Activated T-cell treated with anti-CD3 and anti-CD28 coated beads for 48 hours (primary cell): Measurements from ENCODE around the gene PCSK2.

Experiments used
- DNase-seq: peaks from one replicate; pipeline ENCODE4 v3.0.0-alpha.2; 2020; ENCODE audit warnings: low read depth

Gene PCSK2

GRCh38 chr20:17399303-17399985 is 172.6 kb downstream of the PCSK2 start:
- no peak for DNase-seq

DNA sequence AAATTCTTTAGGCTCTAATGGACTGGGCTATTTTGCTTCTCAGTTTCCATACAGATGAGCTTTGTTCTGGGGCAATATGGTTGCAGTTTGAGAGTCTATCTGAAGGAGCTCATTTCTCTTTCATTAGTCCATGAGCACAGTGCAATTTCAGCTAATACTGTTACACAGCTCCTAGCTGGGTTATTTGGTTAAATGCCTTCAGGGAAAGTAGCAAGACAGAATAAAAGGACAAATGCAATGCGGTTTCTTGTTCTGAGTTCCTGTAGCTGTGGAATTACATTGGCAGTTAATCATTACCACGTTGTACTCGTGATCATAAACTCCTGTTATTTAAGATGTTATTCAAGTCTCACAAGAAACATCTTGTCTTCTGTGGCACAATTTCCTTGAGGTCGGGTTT is 176.6 kb downstream of the PCSK2 start:
- DNase-seq: no peak

GRCh38 chr20:17406051-17406590 is 179.3 kb downstream of the PCSK2 start:
- no peak for DNase-seq

DNA sequence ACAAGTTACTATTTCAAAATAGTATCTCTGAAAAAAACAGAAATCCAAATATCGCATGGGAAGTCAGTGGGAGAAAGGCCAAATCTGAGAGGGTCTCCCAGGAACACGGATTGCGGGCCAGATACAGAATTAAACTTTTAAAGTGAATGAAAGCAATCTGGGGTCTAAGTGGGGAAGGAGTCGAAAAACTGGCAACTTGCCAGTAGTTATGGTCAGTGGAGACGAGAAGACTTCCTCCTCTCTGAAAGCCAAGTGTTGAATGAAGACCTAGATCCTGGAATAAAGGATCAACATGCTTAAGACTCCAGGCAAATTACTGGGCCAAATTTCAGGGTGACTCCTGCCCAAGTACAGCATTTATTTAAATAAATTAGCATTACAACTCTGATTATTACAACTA is 180.7 kb downstream of the PCSK2 start:
- DNase-seq: no peak

- no peak for DNase-seq
Measured at GRCh38 chr20:17417225-17417624, 190.4 kb downstream of the PCSK2 start.

DNA sequence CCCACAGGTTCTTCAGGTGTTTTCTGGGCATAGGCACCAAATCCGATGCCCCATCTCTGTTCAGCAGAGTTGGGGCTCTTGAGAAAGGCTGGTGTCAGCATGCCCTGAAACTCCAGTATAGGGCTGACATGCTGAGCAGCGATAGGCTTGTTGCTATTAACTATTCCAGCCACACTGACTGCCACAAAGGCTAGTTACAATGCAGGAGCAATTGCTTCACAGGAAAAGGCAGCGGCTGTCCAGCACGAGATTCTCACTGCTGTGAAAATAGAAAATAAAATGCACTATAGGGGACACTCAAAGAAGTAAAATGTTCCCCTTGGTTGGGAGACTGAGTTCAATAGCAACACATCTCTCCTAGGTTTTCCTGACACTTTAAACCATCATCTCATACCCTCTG is 191.9 kb downstream of the PCSK2 start:
- DNase-seq: no peak

DNA sequence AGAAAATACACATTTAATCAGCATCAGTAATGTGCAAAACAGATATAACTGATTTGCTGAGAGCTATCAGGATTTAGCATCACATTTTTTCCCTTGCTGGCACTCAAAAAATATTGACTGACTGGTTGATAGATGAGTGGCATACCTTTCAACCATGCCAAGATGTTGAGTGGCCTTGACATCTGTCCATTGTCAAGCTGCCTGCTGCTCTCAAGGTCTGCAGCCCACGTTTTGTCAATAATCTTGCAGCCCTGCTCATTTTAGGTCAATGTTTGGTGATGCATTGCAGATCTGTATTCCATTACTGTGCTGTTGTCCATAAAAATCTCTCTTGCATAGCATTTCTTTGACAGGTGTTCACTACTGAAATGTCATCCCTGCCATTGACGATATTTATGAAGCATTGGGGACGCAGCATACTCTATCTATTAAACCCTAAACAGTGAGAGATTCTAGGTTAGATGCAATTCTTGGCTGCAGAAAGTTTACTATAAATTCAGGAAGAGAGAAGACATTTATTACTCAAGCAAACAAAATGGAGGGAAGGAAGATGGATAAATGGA is 192.7 kb downstream of the PCSK2 start:
- DNase-seq: no peak

- no peak for DNase-seq
Measured at GRCh38 chr20:17421493-17421892, 194.7 kb downstream of the PCSK2 start.

DNA sequence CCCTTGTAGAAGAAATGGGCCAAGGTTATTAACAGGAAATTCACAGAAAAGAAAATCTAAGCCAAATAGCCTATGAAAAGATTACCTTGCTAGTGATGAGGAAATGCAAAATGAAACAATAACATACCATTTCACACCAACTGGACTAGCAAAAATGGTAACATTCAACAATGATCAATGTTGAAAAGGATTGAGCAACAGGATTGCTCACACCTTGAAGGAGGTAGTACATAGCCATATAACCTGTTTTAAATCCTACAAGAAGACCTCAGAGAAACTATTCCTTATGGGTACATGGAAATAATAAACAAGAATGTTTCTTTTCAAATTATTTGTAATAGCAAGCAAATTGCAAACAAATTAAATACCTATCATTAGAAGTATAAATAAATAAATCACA is 196.9 kb downstream of the PCSK2 start:
- no peak for DNase-seq

DNA sequence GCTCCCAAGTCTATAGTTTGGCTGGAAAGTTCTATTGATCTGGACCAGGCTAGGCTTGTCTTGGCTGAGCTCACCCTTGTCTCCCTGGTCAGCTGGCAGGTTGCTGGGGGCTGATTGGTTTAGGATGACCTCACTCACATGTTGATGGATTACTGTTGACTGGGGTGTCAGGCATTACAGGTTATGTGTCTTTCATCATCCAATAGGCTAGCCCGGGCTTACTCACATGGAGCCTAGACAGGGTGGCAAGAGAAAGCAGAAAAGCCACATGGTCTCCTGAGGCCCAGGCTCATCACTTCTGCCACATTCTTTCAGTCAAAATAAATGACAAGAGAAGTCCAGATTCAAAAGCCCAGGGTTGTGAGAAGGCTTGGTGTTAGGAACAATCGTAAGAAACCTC is 200.8 kb downstream of the PCSK2 start:
- no peak for DNase-seq

DNA sequence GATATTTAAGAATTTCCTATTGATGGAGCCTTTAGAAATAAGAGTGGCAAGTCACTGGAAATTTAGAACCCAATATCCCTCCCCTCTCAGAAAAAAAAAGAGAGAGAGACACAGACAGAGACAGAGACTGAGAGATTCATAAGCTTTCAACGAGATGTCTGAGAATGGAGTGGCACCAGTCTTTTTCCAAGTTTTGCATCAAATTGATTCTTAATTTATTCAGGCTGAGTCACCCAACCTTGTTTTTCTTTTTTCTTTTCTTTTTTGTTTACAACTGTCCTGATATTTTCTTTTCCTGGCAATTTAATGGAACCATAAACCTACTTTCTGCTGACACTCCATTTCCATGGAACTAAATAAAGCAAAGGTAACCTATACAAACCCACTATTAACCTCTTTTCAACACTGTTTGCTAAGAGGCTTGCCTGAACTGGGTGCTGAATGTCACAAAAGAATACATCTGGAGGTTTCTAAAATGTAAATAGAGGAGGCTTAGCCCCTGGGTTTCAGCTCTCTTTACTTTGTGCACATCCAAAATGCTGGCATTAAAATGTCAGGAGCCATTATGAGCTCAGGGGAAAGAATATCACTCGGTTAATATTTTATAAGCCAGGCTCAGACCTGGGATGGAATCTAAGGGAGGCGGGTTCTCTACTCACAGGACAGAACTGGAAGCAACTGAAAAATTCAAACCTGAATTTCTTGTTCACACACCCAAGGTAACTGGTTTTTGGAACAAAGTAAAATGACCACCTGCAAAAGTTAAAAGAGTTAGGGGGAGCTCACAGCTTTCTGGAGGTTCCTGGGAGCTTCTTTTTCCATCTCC is 203.5 kb downstream of the PCSK2 start:
- no peak for DNase-seq

- DNase-seq: peak; percentile 21
Measured at GRCh38 chr20:17431621-17432364, 205.0 kb downstream of the PCSK2 start.

- DNase-seq: no peak
Measured at GRCh38 chr20:17436664-17437063, 209.8 kb downstream of the PCSK2 start.

DNA sequence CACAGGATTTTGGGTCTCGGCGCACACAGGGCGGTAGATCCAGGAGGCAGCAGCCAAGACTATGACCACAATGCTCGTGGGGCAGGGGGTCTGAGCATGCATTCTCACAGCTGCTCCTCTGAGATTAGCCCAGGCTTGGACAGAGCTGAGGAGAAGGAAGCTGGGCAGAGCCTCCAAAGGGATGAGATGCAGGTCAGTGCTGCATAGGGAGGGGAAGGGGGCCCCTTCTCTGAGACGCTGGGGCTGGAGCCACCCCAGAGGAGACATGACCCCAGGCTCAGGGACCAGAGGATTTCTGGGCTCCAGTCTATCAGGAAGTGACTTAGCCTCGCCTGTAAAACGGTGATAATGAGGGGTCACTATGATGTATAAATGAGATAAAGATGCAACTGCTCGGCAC is 210.4 kb downstream of the PCSK2 start:
- DNase-seq: no peak

DNA sequence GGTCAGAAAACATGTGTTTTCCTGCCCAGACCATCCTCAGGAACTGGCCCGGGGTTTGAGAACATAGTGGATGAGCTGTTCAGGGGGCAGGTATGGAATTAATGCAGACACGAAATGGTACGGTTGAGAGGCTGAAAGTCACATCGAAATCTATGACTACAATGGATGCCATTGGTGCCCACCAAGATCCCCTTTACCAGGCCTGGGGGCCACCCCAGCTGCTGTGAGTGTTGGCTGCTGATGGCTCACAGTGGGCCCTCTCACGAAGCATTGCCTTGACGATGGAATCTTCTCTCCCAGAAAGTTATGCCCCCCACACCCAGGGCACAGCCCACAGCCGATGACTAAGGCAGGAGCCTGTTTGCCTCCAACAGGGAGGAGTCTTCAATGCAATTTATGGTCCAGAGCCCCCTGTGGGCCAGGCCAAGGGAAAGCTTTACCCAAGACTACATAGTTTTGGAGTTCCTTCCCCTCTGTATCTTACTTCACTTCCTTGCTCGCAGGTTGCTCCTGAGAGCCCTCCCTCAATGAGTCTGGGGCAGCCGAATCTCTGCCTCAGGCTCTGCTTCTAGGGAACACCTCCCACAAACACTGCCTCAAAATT is 211.7 kb downstream of the PCSK2 start:
- DNase-seq: no peak

DNA sequence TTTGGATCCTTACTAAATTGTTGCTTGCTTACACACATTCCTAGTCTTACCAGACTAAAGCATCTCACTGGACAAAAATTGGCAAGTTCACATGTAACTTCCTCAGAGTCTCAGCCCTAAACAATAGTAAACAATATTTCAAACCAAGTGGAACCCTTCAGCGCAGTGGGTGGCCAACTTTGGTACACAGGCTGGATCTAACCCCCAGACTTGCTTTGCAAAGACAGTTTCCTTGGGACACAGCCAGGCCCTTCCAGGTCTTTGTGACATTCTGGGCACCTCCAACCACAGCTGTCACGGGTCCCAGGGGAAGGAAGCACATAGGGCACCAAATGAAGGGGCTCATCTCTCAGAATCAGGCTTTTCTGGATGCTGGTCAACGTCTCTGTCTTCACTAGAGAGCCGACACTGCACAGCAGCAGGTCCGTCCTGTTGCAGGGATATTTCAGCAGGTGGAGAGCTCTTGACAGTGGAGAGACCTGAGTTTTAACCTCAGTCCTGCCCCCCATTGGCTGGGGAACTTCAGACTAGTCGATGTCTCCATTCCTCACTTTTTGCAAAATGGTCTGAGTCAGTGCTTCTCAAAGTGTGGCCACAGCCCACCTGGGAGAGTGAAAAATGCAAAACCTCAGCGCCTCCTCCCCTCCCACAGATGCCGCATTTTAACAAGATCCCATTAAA is 212.9 kb downstream of the PCSK2 start:
- no peak for DNase-seq

DNA sequence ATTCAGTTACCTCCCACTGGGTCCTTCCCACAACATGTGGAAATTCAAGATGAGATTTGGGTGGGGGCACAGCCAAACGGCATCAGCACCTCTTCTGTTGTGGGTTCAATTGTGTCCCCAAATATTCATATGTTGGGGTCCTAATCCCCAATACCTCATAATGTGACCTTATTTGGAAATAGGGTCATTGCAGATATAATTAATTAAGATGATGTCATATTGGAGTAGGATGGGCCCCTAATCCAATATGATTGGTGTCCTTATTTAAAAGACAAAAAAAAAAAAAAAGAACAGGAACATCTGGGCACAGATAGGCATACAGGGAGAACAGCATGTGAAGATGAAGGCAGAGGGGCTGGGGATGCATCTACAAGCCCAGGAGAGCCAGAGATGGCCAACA is 214.9 kb downstream of the PCSK2 start:
- no peak for DNase-seq

- DNase-seq: no peak
Measured at GRCh38 chr20:17442588-17442987, 215.7 kb downstream of the PCSK2 start.

DNA sequence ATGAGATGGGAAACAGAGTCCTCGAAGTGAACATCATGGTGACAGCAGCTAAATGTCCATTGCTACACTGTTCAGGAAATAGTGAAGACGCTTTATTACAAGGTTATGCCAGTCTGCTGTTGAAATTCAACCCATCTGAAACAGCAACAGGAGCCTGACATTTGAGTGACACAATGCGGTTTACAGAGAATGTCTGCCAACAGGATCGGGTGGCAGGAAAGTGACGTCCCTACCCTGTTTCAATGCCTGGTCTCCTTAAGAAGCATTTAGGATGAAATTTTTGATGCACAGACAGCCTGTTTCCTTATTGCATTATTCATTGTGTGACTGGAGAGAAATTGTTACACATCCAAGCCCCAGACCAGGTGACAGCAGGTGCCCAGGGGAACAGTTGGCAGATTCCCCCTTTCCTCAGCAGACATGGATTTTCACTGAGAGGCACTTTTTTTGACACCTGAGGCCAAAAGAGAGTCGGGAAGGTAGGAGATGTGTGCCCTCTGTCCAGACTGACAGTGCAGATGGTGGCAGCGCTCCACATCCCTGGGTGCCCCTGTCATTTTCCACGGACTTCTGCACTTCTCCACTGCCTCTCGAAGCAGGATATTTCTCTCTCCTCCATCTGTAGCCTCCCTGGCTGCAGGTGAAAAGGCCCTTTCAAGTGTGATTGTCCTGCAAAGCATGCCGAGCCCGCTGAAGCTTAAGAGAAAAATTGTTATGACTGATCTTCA is 216.5 kb downstream of the PCSK2 start:
- no peak for DNase-seq

DNA sequence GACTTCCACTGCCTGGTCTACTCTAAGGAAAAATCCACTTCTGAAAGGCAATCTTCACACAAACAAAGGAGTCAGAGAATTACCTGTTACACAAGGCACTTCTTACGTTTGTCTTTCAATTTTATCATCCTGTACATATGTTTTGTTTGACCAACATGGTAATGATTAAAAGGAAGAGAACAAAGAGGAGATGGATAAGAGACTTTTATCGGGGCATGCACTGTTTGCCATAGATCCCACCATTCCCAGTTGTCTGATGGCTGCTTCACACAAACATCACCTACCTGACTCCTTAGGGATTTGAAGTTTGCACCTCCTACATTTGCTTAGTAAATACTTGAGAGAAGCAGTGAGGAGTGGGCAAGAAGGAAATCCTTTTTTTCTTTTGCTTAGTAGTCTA is 217.3 kb downstream of the PCSK2 start:
- no peak for DNase-seq

GRCh38 chr20:17445543-17445942 is 218.7 kb downstream of the PCSK2 start:
- DNase-seq: no peak
